ENCODE results near the gene ZC2HC1B. TPM values are rescaled to one million over a fixed set of nuclear protein-coding genes. Genes with fewer than 3 reads are reported as not detected.

The ZC2HC1B gene
- total and polyA plus RNA-seq, 4 donors, result not detected

DNA sequence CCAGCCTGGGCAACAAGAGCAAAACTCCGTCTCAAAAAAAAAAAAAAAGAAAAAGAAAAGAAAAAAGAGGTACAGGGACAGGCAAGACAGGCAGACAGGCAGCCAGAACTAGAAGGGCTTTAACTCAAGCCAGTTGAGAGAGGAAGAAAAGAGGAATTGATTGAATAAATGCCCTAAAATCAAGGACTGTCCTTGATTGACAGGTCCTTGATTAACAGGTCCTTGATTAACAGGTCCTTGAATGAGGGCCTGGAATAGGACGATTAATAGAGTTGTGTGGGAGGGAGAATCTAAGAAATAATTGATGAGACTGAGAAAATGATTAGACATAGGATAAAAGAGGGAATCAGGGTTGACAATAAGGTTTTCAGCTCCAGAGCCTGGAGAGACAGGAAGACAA is 36.1 kb downstream of the ZC2HC1B start:
- Histone ChIP-seq H3K4me1 (ENCODE audit: control insufficient read depth in 4 of 4, insufficient read depth in 4 of 4, low read length in 3 of 4) (no peaks in the 10 kb centered on the region), H3K9ac (ENCODE audit: low read depth in 1 of 2, low read length in 2 of 2) (no peak overlapping the region), H3K27me3 (ENCODE audit: control insufficient read depth in 4 of 4, insufficient read depth in 4 of 4, low read length in 3 of 4) (no peaks in the 10 kb centered on the region), H3K9me3 (ENCODE audit: control insufficient read depth in 4 of 4, low read length in 3 of 4) (no peaks in the 10 kb centered on the region), H3K36me3 (ENCODE audit: control insufficient read depth in 4 of 4, insufficient read depth in 3 of 4, low read depth in 1 of 4, low read length in 3 of 4) (no peaks in the 10 kb centered on the region), H3K4me3 (ENCODE audit: low read depth in 1 of 3, low read length in 3 of 3) (no peak overlapping the region), H3K27ac (ENCODE audit: low read depth in 1 of 2, low read length in 2 of 2) (no peak overlapping the region)
- TF ChIP-seq HNF4A (conservative IDR thresholded peaks at IDR 0.05), result no peak
- no peak for TF ChIP-seq TAF1 (conservative IDR thresholded peaks at IDR 0.05)
- TF ChIP-seq SP1 (IDR thresholded peaks at IDR 0.05), result no peak
- no peak for TF ChIP-seq HNF4G (IDR thresholded peaks at IDR 0.05)
- no peak for TF ChIP-seq RAD21 (IDR thresholded peaks at IDR 0.05)
- TF ChIP-seq, protein P1, sequence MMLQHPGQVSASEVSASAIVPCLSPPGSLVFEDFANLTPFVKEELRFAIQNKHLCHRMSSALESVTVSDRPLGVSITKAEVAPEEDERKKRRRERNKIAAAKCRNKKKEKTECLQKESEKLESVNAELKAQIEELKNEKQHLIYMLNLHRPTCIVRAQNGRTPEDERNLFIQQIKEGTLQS (IDR thresholded peaks at IDR 0.05), result no peak
- TF ChIP-seq FOXA1 (IDR thresholded peaks at IDR 0.05), result no peak
- no peak for TF ChIP-seq EGR1 (IDR thresholded peaks at IDR 0.05; ENCODE audit: low read depth in 2 of 2)
- TF ChIP-seq, protein P2, sequence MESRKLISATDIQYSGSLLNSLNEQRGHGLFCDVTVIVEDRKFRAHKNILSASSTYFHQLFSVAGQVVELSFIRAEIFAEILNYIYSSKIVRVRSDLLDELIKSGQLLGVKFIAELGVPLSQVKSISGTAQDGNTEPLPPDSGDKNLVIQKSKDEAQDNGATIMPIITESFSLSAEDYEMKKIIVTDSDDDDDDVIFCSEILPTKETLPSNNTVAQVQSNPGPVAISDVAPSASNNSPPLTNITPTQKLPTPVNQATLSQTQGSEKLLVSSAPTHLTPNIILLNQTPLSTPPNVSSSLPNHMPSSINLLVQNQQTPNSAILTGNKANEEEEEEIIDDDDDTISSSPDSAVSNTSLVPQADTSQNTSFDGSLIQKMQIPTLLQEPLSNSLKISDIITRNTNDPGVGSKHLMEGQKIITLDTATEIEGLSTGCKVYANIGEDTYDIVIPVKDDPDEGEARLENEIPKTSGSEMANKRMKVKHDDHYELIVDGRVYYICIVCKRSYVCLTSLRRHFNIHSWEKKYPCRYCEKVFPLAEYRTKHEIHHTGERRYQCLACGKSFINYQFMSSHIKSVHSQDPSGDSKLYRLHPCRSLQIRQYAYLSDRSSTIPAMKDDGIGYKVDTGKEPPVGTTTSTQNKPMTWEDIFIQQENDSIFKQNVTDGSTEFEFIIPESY (IDR thresholded peaks at IDR 0.05), result no peak
- no peak for TF ChIP-seq JUND (IDR thresholded peaks at IDR 0.05)
- no peak for TF ChIP-seq RXRA (IDR thresholded peaks at IDR 0.05)
- no peak for TF ChIP-seq GABPA (IDR thresholded peaks at IDR 0.05 in 1 of 2, conservative IDR thresholded peaks at IDR 0.05 in 1 of 2)
- TF ChIP-seq, protein P3, sequence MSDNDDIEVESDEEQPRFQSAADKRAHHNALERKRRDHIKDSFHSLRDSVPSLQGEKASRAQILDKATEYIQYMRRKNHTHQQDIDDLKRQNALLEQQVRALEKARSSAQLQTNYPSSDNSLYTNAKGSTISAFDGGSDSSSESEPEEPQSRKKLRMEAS (IDR thresholded peaks at IDR 0.05), result no peak
- TF ChIP-seq NR2F2 (IDR thresholded peaks at IDR 0.05), result no peak
- TF ChIP-seq, protein P4, sequence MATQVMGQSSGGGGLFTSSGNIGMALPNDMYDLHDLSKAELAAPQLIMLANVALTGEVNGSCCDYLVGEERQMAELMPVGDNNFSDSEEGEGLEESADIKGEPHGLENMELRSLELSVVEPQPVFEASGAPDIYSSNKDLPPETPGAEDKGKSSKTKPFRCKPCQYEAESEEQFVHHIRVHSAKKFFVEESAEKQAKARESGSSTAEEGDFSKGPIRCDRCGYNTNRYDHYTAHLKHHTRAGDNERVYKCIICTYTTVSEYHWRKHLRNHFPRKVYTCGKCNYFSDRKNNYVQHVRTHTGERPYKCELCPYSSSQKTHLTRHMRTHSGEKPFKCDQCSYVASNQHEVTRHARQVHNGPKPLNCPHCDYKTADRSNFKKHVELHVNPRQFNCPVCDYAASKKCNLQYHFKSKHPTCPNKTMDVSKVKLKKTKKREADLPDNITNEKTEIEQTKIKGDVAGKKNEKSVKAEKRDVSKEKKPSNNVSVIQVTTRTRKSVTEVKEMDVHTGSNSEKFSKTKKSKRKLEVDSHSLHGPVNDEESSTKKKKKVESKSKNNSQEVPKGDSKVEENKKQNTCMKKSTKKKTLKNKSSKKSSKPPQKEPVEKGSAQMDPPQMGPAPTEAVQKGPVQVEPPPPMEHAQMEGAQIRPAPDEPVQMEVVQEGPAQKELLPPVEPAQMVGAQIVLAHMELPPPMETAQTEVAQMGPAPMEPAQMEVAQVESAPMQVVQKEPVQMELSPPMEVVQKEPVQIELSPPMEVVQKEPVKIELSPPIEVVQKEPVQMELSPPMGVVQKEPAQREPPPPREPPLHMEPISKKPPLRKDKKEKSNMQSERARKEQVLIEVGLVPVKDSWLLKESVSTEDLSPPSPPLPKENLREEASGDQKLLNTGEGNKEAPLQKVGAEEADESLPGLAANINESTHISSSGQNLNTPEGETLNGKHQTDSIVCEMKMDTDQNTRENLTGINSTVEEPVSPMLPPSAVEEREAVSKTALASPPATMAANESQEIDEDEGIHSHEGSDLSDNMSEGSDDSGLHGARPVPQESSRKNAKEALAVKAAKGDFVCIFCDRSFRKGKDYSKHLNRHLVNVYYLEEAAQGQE (IDR thresholded peaks at IDR 0.05), result no peak
- TF ChIP-seq, protein P5, sequence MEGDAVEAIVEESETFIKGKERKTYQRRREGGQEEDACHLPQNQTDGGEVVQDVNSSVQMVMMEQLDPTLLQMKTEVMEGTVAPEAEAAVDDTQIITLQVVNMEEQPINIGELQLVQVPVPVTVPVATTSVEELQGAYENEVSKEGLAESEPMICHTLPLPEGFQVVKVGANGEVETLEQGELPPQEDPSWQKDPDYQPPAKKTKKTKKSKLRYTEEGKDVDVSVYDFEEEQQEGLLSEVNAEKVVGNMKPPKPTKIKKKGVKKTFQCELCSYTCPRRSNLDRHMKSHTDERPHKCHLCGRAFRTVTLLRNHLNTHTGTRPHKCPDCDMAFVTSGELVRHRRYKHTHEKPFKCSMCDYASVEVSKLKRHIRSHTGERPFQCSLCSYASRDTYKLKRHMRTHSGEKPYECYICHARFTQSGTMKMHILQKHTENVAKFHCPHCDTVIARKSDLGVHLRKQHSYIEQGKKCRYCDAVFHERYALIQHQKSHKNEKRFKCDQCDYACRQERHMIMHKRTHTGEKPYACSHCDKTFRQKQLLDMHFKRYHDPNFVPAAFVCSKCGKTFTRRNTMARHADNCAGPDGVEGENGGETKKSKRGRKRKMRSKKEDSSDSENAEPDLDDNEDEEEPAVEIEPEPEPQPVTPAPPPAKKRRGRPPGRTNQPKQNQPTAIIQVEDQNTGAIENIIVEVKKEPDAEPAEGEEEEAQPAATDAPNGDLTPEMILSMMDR (IDR thresholded peaks at IDR 0.05; ENCODE audit: low read depth, low read length, missing input control), result no peak
- no peak for TF ChIP-seq FOXA2 (IDR thresholded peaks at IDR 0.05)
- no peak for TF ChIP-seq YY1 (IDR thresholded peaks at IDR 0.05)
- no peak for DNase-seq (ENCODE audit: low spot score)
- 88% methylated on average over 2 of the region's 2 CpGs for WGBS

Measured in liver (tissue), 9 donors.